Left kidney (tissue), 2 donors: ENCODE data around the gene PURB. TPM values are rescaled to one million over a fixed set of nuclear protein-coding genes. Genes with fewer than 3 reads are reported as not detected.
"Not testable (repeated sequence)": the region's sequence is repeated elsewhere in the genome, so short reads cannot be mapped to it uniquely, and the experiment has no call there.

ENCODE experiments used
- DNase-seq: peaks from one replicate; pipeline ENCODE4 v3.0.0-alpha.2; 2013
- polyA plus RNA-seq: library from polyadenylated mRNA; unstranded; fragments of 120-200 nt; gene quantifications from one replicate; pipeline ENCODE4 v1.2.1, GENCODE V29; 2013; ENCODE audit not compliant: insufficient read length

The PURB gene
- polyA plus RNA-seq, 1 donor, result 43.5 TPM

DNA sequence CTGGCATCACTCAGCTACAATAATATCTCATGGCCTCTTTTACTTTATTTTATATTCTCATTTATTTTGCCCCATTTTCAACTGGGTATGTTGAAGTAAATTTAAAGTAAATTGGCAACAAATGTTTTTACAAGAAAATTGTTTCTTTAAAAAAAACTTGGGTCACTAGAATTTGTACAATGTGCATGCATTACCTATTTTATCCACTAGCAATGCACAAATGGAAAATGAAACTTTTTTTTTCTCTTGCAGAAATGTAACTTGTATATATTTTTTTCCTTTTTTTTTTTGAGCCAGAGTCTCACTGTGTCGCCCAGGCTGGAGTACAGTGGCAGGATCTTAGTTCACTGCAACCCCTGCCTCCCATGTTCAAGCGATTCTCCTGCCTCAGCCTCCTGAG lies 27.2 kb downstream of the PURB start:
- DNase-seq, result no peak

DNA sequence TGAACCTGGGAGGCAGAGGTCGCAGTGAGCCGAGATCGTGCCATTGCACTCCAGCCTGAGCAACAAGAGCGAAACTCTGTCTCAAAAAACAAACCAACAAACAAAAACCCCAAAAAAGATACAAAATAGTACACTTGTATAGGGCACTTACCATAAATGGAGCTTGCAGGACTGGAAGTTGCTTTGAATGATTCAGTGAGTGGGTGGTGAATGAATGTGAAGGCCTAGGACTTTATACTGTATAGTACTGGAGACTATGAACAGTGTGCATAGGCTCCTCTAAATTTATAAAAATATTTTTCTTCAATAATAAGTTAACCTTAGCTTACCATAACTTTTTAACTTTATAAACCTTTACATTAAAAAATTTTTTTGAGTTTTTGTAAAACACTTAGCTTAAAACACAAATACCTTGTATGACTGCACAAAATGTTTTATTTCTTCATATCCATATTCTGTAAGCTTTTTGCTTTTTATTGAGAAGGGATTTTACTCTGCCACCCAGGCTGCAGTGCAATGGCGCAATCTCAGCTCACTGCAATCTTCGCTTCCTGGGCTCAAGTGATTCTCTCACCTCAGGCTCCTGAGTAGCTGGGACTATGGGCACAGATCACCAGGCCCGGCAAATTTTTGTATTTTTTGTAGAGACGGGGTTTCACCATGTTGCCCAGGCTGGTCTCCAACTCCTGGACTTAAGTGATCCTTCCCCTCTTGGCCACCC lies 30.5 kb downstream of the PURB start:
- DNase-seq, result no peak

DNA sequence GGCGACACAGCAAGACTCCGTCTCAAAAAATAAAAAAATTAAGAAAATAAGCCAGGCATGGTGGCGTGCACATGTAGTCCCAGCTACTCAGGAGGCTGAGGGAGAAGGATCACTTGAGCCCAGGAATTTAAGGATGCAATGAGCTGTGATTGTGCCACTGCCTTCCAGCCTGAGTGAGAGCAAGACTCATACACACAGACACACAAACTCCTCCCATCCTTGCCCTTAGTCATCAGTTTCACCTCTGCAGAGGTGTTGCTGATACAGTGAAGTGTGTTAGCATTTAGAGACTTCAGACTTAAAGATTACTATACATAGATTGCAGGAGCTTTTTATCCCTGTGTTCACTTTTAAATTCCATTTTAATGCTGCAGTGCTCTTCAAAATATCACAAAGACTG lies 31.9 kb downstream of the PURB start:
- DNase-seq, result no peak

DNA sequence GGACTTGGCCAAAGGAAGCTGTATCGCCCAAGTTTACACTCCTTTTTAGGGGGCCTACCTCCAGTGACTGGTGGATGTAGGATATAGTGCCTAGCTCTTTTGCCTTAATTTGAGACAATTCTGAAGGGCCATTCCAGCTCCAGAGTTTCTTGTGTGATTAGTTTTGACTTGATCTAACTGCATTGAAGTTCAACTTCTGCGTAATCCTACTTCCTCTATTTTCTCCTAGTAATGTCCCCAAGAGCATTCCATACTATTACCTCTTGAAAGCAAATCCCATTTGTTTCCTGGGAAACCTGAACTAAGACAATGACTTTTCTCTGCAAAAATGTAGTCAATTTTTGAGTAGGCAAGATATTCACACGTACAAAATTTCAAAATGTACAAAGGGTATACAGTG lies 32.7 kb downstream of the PURB start:
- DNase-seq, result no peak

DNA sequence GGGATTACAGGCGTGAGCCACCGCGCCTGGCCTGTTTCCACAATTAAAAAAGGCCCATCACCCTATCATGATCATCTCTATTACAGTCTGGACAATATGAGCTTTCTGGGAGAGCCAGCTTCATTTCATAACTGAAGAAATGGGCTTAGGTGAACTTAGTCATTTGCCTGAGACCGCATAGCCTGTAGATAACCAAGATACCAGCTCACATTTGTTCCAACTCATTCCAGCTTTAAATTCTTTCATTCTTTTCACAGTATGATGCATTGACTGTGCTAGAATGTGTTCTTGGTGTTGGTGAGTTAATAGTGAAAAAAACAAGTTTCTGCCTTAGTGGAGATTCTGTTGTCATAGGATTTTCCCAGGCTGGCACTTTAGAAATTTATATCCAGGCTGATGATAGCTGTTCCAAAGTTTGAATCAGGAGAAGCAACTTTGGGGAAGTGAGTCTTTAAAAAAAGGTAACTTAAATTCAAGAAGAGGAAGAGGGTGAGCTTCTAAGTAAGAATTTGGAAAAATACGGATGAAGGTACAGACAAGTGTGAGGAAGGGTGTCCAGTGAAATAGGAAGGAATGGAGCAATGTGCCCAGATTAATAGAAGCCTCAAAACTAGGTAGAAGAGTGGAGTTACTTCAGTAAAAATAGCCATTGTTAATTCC lies 35.3 kb downstream of the PURB start:
- no peak for DNase-seq

DNA sequence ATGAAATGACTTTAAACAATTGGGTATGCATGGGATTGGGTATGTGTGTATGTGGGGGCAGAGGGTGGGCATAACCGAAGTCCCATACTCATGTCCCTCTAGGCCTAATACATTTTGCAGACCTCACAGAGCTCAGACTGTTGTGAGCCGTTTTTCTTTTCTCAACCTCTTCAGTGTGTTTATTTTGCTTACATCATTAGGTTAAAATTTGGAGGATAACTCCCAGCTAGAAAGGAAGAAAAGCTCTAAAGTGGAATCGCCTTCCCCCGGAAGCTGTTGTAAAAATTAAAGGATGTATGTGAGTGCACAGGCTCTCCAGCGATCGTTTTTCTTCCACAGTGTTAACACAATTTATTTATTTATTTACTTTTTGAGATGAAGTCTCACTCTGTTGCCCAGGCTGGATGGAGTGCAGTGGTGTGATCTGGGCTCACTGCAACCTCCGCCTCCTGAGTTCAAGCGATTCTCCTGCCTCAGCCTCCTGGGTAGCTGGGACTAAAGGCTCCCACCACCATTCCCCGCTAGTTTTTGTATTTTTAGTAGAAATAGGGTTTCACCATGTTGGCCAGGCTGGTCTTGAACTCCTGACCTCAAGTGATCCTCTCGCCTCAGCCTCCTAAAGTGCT lies 36.0 kb downstream of the PURB start:
- peak; percentile 11 for DNase-seq

DNA sequence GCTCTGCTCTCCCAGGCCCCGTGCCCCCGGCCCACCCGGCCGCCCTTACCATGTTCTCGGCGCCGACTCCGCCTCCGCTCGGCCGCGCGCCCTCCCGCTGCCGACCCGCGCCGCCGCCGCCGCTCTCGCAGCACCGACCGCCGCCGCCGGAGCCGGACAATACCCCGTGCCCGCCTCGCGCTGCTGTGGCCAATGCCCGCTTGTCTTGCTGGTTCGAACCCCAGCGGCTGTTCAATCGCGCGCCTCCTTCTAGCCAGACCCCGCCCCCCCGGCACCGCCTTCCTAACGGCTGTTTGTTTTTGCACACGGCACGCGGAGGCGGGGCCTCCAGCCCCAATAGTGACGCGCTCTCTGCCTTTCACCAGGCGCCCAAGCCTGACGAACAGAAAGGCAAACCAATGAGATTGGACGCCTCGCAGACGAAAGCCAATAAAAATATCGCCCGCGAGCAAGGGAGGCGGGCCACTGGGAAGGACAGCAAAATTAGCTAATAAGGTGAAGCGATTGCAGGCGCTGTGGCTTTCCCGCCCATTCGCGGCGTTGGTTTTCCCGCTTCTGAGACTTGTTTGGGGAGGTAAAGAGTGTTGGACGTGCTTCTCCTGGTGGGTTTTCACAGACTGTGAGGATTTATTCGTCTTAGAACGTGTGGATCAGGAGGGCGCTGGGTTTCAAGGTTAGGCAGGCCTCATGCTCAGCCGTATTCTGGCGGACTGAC lies 37.3 kb downstream of the PURB start, which contains the start of gene H2AZ2:
Gene H2AZ2, minus strand, starts transcription at position 168 of the 715 bp plus-strand sequence. Its CDS starts 116 bp downstream, at position 52.
- DNase-seq, result peak; percentile 100

DNA sequence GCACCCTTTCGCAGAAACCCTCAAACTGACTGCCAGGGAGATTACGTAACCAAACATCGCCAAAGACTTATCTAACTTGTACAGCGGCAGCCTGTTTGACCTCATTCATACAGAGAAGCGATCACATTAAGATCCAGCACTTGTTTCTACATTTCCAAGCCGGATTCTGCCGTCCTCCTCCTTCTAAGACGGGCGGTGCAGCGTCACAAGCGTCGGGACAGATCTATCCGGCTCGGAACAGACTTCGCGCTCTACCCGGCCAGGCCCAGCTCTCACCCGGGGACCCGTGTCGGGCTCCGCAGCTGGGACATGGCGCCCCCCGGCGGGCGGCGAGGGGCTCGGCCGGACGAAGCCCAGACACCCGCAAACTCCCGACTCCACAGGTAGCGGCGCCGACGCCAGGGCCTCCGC lies 37.8 kb downstream of the PURB start:
- peak; percentile 84 for DNase-seq

DNA sequence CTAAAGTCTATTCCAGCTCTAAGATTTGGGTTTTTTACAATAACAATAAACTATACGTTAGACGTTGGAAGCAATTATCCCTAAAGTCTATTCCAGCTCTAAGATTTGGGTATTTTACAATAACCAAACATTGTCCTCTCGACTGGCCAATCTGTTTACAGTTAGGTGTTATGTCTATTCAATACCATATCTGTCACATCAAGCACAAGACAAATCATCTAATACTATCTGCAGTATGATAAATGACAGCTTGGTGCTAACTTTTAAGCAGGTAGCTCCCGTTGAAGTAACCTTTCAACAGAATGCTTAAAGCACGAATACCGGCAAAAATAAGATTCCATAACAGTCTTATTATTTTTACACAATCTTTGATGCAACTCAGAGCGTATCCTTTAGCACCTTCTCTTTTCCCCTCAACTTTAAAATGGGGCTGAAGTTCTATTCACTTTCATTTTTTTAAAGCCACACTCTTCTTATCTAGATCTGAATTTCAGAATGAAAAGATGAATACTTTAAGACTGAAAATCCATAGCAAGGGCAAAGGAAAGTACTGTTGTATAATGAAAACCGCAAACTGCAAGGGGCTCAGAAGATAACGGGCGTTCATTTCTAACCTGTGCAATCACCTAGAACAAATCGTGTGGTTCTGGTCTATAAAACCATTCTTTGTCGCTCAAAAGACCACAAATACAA lies 38.4 kb downstream of the PURB start:
- DNase-seq, result no peak

DNA sequence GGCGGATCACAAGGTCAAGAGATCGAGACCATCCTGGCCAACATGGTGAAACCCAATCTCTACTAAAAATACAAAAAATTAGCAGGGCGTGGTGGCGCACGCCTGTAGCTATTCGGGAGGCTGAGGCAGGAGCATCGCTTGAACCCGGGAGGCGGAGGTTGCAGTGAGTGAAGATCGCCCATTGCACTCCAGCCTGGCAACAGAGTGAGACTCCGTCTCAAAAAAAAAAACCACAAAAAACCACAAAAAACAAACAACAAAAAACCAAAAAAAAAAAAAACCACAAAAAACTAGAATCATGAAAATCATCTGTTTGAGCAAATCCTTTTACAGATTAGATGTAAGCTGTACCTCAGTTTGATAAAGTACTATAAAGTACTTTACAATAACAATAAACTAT lies 38.9 kb downstream of the PURB start:
- not testable (repeated sequence) for DNase-seq

DNA sequence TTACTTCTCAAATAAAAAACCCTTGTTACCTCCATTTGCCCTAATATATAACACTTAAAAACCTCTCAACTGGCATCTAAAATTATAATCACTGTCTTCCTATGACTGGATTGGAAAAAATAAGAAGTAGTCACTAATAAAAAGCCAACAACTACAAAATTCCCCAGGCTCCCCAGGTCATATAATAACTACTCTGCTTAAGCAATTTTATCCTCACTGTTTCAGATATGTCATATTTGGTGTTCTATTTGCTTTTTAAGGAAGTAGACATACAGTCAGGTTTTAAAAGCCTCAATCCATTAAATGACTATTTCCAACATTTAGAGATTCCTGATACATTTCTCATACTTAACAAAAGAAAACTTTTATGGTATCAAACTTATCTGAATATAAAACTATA lies 39.9 kb downstream of the PURB start:
- no peak for DNase-seq

DNA sequence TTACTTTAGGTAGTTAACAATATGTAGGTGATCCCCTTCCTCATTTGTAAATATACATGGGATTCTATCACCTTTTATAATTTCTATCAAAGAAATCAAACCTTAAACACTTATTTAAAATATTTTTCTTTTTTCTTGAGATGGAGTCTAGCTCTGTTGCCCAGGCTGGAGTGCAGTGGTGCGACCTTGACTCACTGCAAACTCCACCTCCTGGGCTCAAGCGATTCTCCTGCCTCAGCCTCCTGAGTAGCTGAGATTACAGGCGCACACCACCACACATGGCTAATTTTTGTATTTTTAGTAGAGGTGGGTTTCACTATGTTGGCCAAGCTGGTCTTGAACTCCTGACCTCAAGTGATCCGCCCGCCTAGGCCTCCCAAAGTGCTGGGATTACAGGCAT lies 41.9 kb downstream of the PURB start:
- DNase-seq, result not testable (repeated sequence)

DNA sequence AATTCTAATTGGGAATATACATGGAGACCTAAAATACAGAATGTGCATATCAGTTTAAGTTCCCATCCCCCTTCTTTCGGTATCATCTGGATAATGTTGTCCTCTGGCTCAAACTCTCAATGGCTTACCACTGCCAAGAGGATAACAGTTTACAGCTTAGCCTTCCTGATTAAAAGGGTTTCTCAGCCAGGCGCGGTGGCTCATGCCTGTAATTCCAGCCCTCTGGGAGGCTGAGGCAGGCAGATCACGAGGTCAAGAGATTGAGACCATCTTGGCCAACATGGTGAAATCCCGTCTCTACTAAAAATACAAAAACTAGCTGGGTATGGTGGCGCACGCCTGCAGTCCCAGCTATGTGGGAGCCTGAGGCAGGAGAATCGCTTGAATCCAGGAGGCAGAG lies 42.7 kb downstream of the PURB start:
- not testable (repeated sequence) for DNase-seq

DNA sequence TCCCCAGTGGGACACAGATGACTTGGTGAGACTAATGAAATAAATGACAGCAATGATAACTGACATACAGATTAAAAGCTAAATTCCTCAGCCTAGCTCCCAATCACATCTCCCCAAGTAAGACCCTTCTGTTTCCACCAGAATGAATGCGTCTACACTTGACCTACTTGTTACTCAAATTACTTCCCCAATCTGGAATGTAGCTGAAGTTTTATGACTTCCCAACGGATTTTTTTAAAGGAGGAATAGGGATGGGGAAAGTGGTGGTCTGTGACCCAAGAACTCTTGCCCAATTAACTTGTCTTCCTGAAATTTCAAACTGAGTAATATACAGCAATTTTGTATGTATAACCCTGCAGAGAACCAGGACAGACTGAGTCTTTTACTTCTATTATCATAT lies 46.6 kb downstream of the PURB start:
- DNase-seq, result peak; percentile 24

DNA sequence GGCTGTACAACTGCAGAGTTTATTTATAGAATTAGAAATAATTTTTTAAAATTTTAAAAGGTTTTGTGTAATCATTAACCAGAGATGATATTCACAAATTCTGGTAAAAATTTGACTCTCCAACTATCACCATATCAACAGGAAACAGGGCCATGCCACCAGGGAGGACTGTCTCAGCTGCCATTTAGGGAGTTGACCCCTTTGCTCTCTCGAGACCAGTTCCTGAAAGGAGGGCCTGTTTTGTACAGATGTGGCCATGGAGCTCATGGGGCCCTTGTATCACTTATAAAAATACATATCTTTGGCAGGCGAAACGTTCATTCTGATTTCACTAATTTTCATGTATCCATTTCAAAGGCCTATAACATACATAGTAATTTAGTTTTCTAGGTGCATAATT lies 57.8 kb downstream of the PURB start:
- no peak for DNase-seq

Other genes starting within 250 kb of the PURB start
- 77.5 TPM for gene ZMIZ2, start 136.7 kb downstream of the PURB start, polyA plus RNA-seq
- gene PPIA, start 88.8 kb downstream of the PURB start, polyA plus RNA-seq, result 1,199 TPM
- 291 TPM for gene H2AZ2, start 37.4 kb downstream of the PURB start, polyA plus RNA-seq
- 0.53 TPM for gene MYO1G, start 93.5 kb upstream of the PURB start, polyA plus RNA-seq
- 27.0 TPM for gene CCM2, start 114.7 kb upstream of the PURB start, polyA plus RNA-seq
- 8.6 TPM for gene NACAD, start 203.4 kb upstream of the PURB start, polyA plus RNA-seq
- 55.2 TPM for gene TBRG4, start 226.2 kb upstream of the PURB start, polyA plus RNA-seq